Neural crest cell (in vitro differentiated cells): ENCODE measurements around the gene STARD10. TPM values are rescaled to one million over a fixed set of nuclear protein-coding genes. Genes with fewer than 3 reads are reported as not detected.

Experiments
- DNase-seq: peaks from one replicate; pipeline ENCODE4 v3.0.0; 2021; ENCODE audit warnings: low read depth, mixed read lengths, low spot score
- H3K27ac Mint-ChIP-seq: one replicate; pipeline ENCODE4 v1.8.0; 2021; ENCODE audit warnings: mild to moderate bottlenecking, mixed read lengths; ENCODE audit not compliant: unreplicated experiment
- H3K27me3 Mint-ChIP-seq: 2 replicates; pipeline ENCODE4 v1.8.0; 2021; ENCODE audit warnings: low read depth, mild to moderate bottlenecking, mixed read lengths
- H3K36me3 Mint-ChIP-seq: 2 replicates; pipeline ENCODE4 v1.8.0; 2021; ENCODE audit warnings: low read depth, mild to moderate bottlenecking, mixed read lengths
- H3K4me1 Mint-ChIP-seq: 2 replicates; pipeline ENCODE4 v1.8.0; 2021; ENCODE audit warnings: mixed read lengths
- H3K4me3 Mint-ChIP-seq: one replicate; pipeline ENCODE4 v1.8.0; 2021; ENCODE audit warnings: mild to moderate bottlenecking, mixed read lengths
- H3K9me3 Mint-ChIP-seq: 2 replicates; pipeline ENCODE4 v1.8.0; 2021; ENCODE audit warnings: mixed read lengths
- total RNA-seq: library from RNA; stranded (reverse); gene quantifications from 2 replicates; pipeline ENCODE4 v1.2.1, GENCODE V29; 2021
- TF ChIP-seq, protein P1 (sequence below): fragments of 200-600 bp; sonication (generic); conservative IDR thresholded peaks from 2 replicates; pipeline ENCODE4 v1.5.0; 2021; ENCODE audit warnings: antibody characterized with exemption, mild to moderate bottlenecking

The STARD10 gene
- total RNA-seq, 1 donor from 2014 or later, result 12.6 TPM

DNA sequence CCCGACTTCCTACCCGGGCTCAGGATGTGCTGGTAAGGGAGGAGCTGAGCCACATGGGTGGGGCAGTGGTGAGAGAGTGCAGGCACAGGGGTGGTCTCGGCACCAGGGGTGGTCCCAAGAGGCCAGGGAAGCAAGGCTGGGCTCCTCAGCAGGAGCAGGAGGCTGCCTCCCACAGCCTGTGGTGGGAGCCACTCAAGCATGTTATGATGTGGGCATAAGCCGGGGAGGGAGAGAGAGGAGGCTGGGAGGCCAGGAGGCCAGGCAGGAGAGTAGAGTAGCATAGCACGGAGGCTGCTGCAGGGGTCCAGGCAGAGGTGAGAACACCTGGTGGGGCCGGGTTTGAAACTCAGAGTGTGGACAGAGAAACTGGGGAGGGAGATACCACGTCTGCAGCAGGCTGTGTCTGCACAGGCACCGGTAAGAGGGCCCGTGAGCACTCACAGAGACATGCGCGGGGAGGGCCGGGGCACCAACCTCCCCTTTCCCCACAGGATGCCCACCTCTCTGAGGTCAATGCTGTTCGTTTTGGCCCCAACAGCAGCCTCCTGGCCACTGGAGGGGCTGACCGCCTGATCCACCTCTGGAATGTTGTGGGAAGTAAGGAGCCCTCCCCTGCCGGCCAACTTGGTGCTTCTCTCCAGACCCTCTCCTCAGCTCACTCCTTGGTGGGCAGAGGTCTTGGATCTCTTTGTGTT lies 31.1 kb upstream of the STARD10 start:
- peaks cover 3% of the 10 kb centered on the region for H3K36me3 Mint-ChIP-seq
- peaks cover 9% of the 10 kb centered on the region for H3K4me1 Mint-ChIP-seq
- no peaks in the 10 kb centered on the region for H3K9me3 Mint-ChIP-seq
- DNase-seq, result no peak
- TF ChIP-seq, protein P1, sequence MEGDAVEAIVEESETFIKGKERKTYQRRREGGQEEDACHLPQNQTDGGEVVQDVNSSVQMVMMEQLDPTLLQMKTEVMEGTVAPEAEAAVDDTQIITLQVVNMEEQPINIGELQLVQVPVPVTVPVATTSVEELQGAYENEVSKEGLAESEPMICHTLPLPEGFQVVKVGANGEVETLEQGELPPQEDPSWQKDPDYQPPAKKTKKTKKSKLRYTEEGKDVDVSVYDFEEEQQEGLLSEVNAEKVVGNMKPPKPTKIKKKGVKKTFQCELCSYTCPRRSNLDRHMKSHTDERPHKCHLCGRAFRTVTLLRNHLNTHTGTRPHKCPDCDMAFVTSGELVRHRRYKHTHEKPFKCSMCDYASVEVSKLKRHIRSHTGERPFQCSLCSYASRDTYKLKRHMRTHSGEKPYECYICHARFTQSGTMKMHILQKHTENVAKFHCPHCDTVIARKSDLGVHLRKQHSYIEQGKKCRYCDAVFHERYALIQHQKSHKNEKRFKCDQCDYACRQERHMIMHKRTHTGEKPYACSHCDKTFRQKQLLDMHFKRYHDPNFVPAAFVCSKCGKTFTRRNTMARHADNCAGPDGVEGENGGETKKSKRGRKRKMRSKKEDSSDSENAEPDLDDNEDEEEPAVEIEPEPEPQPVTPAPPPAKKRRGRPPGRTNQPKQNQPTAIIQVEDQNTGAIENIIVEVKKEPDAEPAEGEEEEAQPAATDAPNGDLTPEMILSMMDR, result no peak
- no peak overlapping the region for H3K27ac Mint-ChIP-seq
- peak overlapping the region; percentile 78 for H3K4me3 Mint-ChIP-seq
- peaks cover 7% of the 10 kb centered on the region for H3K27me3 Mint-ChIP-seq

DNA sequence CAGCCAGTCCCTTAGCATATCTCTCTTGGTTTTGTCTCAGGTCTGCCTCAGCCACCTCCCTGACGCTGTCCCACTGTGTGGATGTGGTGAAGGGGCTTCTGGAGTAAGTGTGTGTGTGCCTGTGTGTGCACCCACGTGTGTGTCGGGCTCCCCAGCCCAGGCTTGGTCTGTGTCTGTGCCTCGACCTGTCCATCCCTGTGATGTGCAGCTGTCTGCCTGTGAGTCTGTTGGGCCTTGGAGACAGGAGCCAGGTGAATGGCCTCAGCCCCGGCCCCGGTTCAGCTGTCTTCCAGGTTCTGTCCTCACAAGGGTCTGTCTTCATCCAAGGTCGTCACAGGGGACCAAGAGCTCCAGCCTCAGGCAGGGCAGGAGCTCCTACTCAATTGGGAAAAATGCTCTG lies 30.2 kb upstream of the STARD10 start:
- Mint-ChIP-seq H3K27me3 (peaks cover 7% of the 10 kb centered on the region), H3K27ac (no peak overlapping the region), H3K4me3 (peak overlapping the region; percentile 78), H3K36me3 (peaks cover 3% of the 10 kb centered on the region), H3K9me3 (no peaks in the 10 kb centered on the region), H3K4me1 (peaks cover 9% of the 10 kb centered on the region)
- DNase-seq, result no peak
- TF ChIP-seq, protein P1, result no peak

DNA sequence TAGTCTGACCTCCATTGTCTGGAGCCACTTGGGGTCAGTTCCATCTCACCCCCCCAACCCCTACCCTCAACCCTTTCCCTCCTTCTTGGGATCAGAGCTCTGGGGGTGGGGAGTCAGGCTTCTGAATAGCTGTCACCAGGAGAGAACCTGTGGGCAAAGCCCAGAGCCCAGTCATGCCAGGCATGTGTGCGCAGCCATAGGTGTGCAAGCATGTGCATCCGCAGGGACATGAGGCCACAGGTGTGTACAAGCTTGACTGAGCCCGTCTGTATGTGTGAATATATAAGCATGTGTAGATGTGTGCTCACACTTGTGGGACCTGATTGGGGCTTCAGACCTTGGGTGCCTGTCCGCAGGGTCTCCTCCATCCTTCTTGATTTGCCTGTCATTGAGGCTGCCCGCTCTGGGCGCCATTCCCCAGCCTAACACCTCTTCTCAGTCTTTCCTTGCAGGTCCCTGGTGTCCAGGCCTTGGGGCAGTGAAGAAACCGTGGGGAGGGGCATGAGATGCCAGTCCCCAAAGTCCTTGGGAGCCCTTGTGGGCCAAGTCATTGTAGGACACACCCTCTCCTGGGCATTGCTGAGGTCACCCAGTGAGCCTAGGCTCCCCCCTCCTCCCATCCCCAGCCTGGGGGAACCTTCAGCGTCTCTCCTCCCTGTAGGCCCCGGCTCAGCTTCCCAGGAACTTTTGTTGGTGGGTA lies 29.4 kb upstream of the STARD10 start:
- Mint-ChIP-seq H3K4me1 (peaks cover 9% of the 10 kb centered on the region), H3K36me3 (peaks cover 3% of the 10 kb centered on the region), H3K4me3 (peak overlapping the region; percentile 78), H3K9me3 (no peaks in the 10 kb centered on the region), H3K27me3 (peaks cover 7% of the 10 kb centered on the region), H3K27ac (no peak overlapping the region)
- DNase-seq, result no peak
- TF ChIP-seq, protein P1, result no peak

DNA sequence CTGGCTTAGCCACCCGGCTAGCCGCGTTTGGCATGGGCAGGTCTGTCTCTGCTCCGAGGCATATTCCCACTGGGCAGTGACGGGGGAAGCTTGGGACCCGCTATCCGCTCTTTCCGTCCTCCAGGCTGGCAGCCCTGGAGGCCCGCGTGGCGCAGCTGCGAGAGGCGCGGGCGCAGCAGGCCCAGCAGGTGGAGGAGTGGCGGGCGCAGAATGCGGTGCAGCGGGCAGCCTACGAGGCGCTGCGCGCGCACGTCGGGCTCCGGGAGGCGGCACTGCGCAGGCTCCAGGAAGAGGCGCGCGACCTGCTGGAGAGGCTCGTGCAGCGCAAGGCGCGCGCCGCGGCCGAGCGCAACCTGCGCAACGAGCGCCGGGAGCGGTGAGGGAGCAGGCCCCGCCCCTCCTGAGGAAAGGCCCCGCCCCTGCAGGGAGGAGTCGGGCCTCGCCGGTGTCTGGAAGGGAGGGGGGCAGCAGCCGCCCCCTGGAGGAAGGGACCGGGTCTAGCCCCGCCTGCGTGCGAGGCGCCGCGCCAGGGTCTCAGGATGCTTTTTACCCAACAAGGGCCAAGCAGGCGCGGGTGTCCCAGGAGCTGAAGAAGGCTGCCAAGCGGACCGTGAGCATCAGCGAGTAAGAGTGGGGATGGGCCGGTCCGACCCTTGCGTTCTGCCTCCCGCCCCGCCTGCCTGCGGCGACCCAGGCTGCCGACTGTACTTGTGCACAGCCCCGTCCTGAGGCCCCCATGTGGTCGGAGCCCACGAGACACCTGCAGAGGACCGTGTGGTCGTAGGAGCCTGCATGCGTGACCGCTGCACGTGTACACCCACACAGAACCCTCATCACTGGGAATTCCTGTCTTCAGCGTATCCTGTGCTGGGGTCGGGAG lies 28.3 kb upstream of the STARD10 start:
- Mint-ChIP-seq H3K36me3 (peaks cover 3% of the 10 kb centered on the region), H3K27me3 (peaks cover 7% of the 10 kb centered on the region), H3K4me1 (peaks cover 9% of the 10 kb centered on the region), H3K4me3 (peak overlapping the region; percentile 77), H3K9me3 (no peaks in the 10 kb centered on the region), H3K27ac (peak overlapping the region; percentile 57)
- peak; percentile 94 for DNase-seq
- TF ChIP-seq, protein P1, result peak; percentile 27

DNA sequence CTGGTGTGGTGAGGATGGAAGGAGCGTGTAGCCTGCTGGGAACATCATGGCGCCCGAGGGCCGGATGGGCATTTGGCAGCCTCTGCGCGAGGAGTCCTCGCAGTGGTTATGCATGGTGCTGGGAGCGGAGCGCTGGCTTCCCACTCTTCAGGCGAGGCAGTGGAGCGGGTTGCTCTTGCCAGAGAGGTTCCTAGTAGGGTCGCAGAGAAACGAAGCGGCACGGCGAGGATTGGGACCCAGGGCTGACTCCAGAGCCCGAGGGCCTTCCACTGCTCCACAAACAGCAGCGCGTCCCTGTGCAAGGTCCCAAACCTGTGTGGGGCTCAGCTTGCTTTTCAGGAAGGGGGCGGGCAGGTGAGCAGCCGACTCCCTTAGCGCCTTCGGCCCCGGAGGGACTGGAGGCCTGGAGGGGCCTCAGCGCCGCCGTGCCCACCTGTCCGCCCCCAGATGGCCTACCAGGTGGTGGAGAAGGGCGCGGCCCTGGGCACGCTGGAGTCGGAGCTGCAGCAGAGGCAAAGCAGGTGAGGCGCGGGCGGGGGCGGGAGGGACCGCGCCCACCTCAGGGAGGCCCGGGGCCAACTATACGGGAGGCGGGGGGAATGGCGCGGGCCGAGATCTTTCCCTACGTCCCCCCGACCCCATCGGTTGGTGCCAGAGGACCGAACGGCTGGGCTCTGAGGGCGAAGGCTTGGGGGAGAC lies 27.5 kb upstream of the STARD10 start:
- Mint-ChIP-seq H3K4me1 (peaks cover 9% of the 10 kb centered on the region), H3K36me3 (peaks cover 3% of the 10 kb centered on the region), H3K27me3 (peaks cover 7% of the 10 kb centered on the region), H3K9me3 (no peaks in the 10 kb centered on the region), H3K4me3 (peak overlapping the region; percentile 71), H3K27ac (peak overlapping the region; percentile 57)
- TF ChIP-seq, protein P1, result no peak
- no peak for DNase-seq
